ENCODE measurements around the gene TMEM178B. TPM values are rescaled to one million over a fixed set of nuclear protein-coding genes. Genes with fewer than 3 reads are reported as not detected.
A peak's percentile ranks its signal among the peaks of the same experiment; 100 is the strongest.

The TMEM178B gene
- total and polyA plus RNA-seq, 10 of the 15 experiments (the other 5 are each of a cell fraction or from before 2014, with no cell fraction given), result 0.01 to 1.1 (median 0.04) TPM; not detected in 2

GRCh38 chr7:141218941-141219340 lies 145.1 kb downstream of the TMEM178B start (continued):
- no peak for TF ChIP-seq ATF2 (IDR thresholded peaks at IDR 0.05; ENCODE audit: low read length)
- TF ChIP-seq MXI1 (IDR thresholded peaks at IDR 0.05; ENCODE audit: low read depth, low read length), result no peak
- TF ChIP-seq PKNOX1 (IDR thresholded peaks at IDR 0.05), result no peak
- TF ChIP-seq HDAC2 (IDR thresholded peaks at IDR 0.05), result no peak
- no peak for TF ChIP-seq IRF5 (IDR thresholded peaks at IDR 0.05; ENCODE audit: borderline replicate concordance)
- no peak for TF ChIP-seq PML (IDR thresholded peaks at IDR 0.05; ENCODE audit: low read length)

GRCh38 chr7:141220263-141220880 lies 146.5 kb downstream of the TMEM178B start:
- ChIA-PET SMC1A (ENCODE audit: uncharacterized antibody, unreplicated experiment) (interaction anchor here (0.7 to 3.3 kb wide), 5 partner anchors 18 to 410 kb away, joined by 3 to 10 read pairs (median 4); no protein-coding TSS in a partner anchor), RAD21 (ENCODE audit: unreplicated experiment) (interaction anchor here (0.9 to 2.6 kb wide), 5 partner anchors 205 to 478 kb away, joined by 3 to 8 read pairs (median 4); partner anchors contain the start of gene MRPS33), CTCF (interaction anchor here (0.5 to 8.3 kb wide), 13 partner anchors 31 to 546 kb away, joined by 3 to 34 read pairs (median 4); partner anchors contain the start of gene MRPS33), POLR2A (interaction anchor here (0.7 kb wide), 1 partner anchor 208 kb away, joined by 3 read pairs; no protein-coding TSS in a partner anchor)
- Histone ChIP-seq H3K27ac (ENCODE audit: control insufficient read depth, insufficient read depth) (no peak overlapping the region), H3K36me3 (ENCODE audit: control insufficient read depth in 2 of 2, insufficient read depth in 2 of 2, low read length in 1 of 2) (no peaks in the 10 kb centered on the region), H3K79me2 (ENCODE audit: control insufficient read depth, insufficient read depth, low read length) (no peaks in the 10 kb centered on the region), H3K4me2 (ENCODE audit: control insufficient read depth, insufficient read depth) (no peak overlapping the region), H4K20me1 (ENCODE audit: control insufficient read depth, insufficient read depth) (no peaks in the 10 kb centered on the region), H3K4me1 (ENCODE audit: control insufficient read depth, insufficient read depth, low read length) (no peaks in the 10 kb centered on the region), H3K27me3 (replicated peaks in 1 of 2; ENCODE audit: control insufficient read depth in 2 of 2, insufficient read depth in 2 of 2, low read length in 1 of 2) (no peaks in the 10 kb centered on the region; a peak in 1 of 4 replicates), H3K4me3 (no peak overlapping the region), H2AFZ (ENCODE audit: control insufficient read depth, low read depth, low read length) (no peak overlapping the region), H3K9ac (ENCODE audit: control insufficient read depth, insufficient read depth, low read length) (no peak overlapping the region), H3K9me3 (replicated peaks; ENCODE audit: control insufficient read depth, insufficient read depth, low read length) (no peaks in the 10 kb centered on the region)
- in situ Hi-C loops (cut with MboI) (loop anchor here (25.0 kb wide), 1 partner anchor 408 kb away; no protein-coding TSS in a partner anchor), intact Hi-C loops (cut with micrococcal nuclease; ENCODE audit: unreplicated experiment) (loop anchor here (5.0 to 10.0 kb wide), 4 partner anchors 148 to 413 kb away; partner anchors contain the start of genes MRPS33 and TMEM178B)
- no peak for DNase-seq (ENCODE audit: low read depth, low spot score)
- TF ChIP-seq NFYA (IDR thresholded peaks at IDR 0.05; ENCODE audit: borderline replicate concordance, low read depth, low read length) (no peak), SMC3 (IDR thresholded peaks at IDR 0.05; ENCODE audit: borderline replicate concordance, low read length) (peak; percentile 57; the same call in 1 of the 2 replicates), RAD21 (IDR thresholded peaks at IDR 0.05; ENCODE audit: insufficient read depth, low read depth, low read length) (peak; percentile 72), CTCF (IDR thresholded peaks at IDR 0.05 in 2 of 3, conservative IDR thresholded peaks at IDR 0.05 in 1 of 3; ENCODE audit: control insufficient read depth in 2 of 3, extremely low read depth in 1 of 3, insufficient read depth in 1 of 3, low read depth in 3 of 3, low read length in 3 of 3) (peak; percentile 21 to 53 (median 42); a peak in 4 of 6 replicates), EP300 (IDR thresholded peaks at IDR 0.05; ENCODE audit: borderline replicate concordance in 1 of 2, control insufficient read depth in 1 of 2, low read depth in 2 of 2, low read length in 2 of 2) (no peak)
- WGBS (ENCODE audit: insufficient coverage, insufficient replicate concordance, low lambda C conversion rate, missing lambda C conversion rate), result 46% methylated on average over 8 of the region's 8 CpGs
- no peak for FAIRE-seq
- no TSS peak for BruUV-seq (replicated peaks)
- peak; percentile 87 for ATAC-seq

Data from GM12878 (cell line).